ENCODE measurements around the gene SMARCD1.
"Not testable (repeated sequence)": the region's sequence is repeated elsewhere in the genome, so short reads cannot be mapped to it uniquely, and the experiment has no call there.

SMARCD1 gene

GRCh38 chr12:50078281-50078680 is 6.9 kb upstream of the SMARCD1 start:
- no peak for DNase-seq

GRCh38 chr12:50079771-50080170 is 5.4 kb upstream of the SMARCD1 start:
- no peak for DNase-seq

DNA sequence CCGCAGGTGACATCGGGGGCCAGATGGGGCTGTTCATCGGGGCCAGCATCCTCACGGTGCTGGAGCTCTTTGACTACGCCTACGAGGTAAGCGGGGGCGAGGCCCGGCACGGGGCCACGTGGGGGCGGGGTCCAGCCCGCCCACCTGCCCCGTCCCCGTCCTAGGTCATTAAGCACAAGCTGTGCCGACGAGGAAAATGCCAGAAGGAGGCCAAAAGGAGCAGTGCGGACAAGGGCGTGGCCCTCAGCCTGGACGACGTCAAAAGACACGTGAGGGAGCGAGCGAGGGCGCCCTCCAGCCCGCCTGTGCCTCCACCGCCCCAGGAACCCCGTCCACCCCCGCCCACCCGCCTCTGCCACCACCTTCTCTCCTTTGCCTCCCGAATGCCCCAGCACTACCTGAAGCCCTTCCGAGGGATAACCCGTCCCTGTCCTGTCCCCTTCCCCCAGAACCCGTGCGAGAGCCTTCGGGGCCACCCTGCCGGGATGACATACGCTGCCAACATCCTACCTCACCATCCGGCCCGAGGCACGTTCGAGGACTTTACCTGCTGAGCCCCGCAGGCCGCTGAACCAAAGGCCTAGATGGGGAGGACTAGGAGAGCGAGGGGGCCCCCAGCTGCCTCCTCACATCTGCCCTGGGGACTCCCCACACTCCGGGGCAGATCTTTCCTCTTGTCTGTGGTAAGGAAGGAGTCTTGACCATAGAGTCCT is 3.9 kb upstream of the SMARCD1 start:
- no peak for DNase-seq

GRCh38 chr12:50082644-50083043 is 2.5 kb upstream of the SMARCD1 start:
- DNase-seq = no peak

GRCh38 chr12:50083301-50083700 is 1.8 kb upstream of the SMARCD1 start:
- no peak for DNase-seq

DNA sequence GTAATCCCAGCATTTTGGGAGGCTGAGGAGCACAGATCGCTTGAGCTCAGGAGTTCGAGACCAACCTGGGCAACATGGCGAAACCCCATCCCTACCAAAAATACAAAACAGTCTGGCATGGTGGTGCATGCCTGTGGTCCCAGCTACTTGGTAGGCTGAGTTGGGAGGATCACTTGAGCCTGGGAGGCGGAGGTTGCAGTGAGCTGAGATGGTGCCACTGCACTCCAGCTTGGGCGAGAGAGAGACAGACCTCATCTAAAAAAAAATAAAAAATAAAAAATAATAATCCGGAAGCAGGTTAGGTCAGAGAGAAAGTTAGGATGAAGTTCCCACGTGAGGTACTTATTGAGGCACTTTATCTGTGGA is 750 bp upstream of the SMARCD1 start:
- DNase-seq = not testable (repeated sequence)

DNA sequence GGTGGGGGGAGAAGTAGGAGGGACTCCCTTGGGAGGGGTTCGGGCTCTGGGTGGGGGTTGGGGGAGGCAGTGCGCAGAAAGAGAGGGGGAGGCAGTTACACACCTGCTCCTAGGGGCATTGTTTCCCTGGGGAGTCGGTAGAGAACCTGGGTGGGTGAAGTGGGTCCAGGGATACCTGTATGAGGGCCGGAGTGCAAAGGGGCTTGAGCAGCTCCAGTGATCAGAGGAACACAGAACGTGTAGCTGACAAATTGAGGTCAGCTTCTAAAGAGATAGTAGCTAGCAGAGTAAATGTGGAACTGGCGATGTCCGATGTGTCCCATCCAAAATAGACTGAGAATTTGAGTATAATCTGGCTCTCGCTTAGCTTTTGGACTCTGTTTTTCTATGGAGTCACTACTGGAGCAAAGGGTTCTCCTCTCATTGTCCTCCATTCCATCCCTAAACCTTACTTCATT is 502 bp downstream of the SMARCD1 start:
- no peak for DNase-seq

- no peak for DNase-seq
Observed at GRCh38 chr12:50086148-50086547, 1.0 kb downstream of the SMARCD1 start.

GRCh38 chr12:50087151-50087550 is 2.0 kb downstream of the SMARCD1 start:
- DNase-seq = no peak

DNA sequence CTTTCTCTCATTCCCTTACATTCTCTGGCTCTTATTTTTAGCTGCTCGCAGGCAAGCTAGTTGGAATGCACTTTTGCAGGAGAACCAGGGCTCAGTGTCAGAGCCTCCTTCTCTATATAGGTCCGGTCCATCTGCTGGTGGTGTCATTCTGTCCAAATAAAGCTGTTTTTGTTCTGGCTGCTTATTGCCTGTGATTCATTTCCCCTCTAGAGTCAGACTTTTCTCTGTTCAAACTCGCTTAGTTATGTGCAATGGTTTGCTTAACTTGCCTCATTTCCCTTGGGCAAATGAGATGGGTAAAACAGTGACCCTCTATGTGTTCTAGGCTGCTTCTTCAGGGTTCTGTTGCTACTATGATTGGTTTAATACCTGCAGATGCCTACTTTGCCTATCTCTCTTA is 2.9 kb downstream of the SMARCD1 start:
- DNase-seq = peak; percentile 44

DNA sequence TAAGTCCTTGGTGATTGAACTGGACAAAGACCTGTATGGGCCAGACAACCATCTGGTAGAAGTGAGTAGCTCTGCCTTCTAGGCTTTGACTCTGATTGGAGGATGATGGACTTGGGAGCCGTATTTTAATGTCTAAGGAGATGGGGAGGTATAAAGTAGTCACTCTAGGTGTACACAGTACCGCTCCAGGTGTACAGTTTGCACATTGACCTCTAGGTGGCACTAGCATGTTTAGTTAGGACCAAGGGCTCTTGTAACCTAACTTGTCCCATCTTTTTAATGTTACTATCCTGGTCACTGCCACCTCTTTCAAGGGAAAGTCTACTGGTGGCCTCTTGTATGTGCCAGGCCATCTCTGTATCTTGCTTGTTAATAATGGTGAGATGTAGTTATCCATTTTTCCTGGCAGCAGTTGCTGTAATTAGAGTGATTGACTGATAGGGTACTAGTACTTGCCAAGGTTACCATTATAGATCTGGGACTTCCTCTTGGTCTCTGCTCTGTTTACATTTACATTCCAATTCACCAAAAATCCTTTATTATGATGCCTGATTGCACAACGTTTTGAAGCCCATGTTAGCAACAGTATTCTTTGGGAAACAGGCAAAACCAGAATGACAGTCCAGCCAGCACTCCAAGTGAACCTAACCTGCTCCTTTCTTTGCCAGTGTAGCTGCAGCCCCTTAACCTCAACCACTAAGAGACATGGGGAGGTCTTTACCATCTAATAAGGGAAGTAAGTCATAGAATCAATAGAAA is 3.6 kb downstream of the SMARCD1 start:
- DNase-seq = peak; percentile 33

- DNase-seq = no peak
Observed at GRCh38 chr12:50089730-50090129, 4.6 kb downstream of the SMARCD1 start.

GRCh38 chr12:50090391-50090790 is 5.2 kb downstream of the SMARCD1 start:
- DNase-seq = no peak

DNA sequence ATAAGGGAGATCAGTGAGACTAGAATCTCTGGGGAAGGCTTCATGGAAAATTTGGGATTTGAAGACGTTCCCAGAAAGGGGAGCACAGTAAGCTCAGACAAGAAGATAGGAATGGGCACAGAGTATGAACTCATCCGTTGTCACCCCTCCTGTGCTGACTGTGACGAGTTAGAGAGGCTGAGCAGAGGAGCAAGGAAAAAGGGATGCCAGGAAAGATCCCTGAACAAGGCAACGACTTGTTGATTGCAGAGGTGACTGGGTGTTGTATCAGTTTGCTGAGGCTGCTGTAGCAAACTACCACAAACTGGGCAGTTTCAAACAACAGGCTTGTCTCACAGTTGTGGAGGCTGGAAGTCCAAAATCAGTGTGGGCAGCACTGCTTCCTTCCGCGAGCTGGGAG is 12.8 kb downstream of the SMARCD1 start:
- DNase-seq = no peak

- DNase-seq = no peak
Observed at GRCh38 chr12:50099302-50100008, 14.3 kb downstream of the SMARCD1 start.

- DNase-seq = no peak
Observed at GRCh38 chr12:50100561-50100960, 15.4 kb downstream of the SMARCD1 start.

DNA sequence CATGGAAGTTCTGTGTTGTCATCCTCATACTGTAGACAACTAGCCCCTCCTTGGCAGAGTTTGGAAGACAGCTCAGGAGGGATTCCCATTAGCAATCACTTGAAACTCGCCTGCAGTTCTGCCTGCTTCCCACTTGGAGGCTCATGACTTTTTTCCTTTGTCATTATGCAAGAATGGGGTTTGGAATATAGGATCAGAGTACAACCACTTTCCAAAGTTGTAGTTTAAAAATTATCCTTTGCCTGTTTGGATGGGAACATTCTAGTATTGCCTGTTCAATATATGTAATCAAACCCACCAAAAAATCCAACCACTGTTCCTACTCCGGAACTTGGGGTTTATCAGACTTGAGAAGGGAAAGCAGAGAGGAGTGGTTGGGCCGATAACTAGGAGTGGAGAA is 16.5 kb downstream of the SMARCD1 start:
- DNase-seq = peak; percentile 55

- no peak for DNase-seq
Observed at GRCh38 chr12:50102131-50102531, 17.0 kb downstream of the SMARCD1 start.

DNA sequence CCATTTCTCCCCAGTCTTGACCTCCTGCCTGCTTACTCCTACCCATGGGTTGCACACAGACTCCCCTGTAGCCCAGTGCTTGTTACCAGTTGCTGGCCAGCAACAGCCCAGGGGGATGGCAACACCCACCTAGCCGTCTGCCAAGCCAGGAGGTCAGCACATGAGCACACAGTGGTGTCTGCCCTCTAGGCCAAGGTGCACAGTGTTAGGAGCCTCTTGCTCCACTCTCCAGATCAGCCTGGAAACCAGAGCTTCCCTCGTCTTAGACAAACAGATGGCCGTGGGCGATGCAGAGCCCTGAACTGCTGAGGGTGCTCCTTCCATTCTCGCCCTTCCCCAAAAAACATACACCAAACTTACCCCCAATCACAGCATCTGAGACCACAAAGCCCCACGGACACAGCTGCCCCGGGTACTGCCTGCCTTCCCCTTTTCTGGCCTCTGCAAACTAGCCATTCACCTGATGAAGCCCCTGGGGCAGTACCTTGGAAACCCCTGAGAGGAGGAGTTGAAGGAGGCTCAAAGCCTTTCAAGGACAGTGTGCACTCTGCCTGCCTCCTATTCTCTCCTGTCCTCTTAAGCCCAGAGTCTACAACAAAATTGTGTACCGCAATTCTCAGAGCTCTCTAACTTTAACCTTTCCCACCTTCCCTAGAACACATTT is 17.6 kb downstream of the SMARCD1 start:
- DNase-seq = no peak

- no peak for DNase-seq
Observed at GRCh38 chr12:50103351-50103750, 18.2 kb downstream of the SMARCD1 start.

GRCh38 chr12:50103767-50104321 is 18.7 kb downstream of the SMARCD1 start, which contains the start of gene GPD1:
TSS of gene GPD1 (plus strand) at chr12:50104008. CDS start at chr12:50104051, 43 bp downstream.
- DNase-seq = no peak

Data from fibroblast of skin of abdomen (primary cell).